ENCODE results near the gene SHISA4.
"Not testable (repeated sequence)": the region's sequence is repeated elsewhere in the genome, so short reads cannot be mapped to it uniquely, and the experiment has no call there.

Gene SHISA4

DNA sequence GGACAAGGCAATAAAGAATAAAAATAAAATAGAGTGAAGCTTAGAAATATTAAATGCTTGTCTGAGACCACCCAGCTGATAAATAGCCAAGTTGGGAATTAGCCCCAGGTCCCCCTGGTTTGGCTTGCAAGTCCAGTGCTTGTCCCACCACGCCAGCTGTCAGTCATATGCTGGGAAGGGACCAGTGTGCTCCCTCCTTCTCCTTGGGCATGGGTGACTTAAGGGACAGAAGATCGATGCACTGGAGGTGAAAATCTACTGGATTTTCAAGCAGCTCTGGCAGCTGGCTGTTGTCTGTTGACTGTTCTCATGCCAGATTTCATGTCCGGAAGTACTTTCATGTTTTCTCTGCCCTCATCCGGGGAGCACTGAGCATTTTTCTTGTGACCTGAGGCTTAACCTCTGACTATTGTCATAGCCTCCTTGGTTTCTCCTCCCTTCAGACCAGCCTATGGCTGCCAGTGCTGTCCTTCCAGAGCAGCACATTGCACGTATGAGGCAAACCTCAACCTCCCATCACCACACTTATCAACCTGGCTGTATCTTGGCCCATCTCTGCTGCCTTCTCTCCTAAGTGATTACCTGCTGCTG, 45.2 kb downstream of the SHISA4 start:
- DNase-seq, result no peak

DNA sequence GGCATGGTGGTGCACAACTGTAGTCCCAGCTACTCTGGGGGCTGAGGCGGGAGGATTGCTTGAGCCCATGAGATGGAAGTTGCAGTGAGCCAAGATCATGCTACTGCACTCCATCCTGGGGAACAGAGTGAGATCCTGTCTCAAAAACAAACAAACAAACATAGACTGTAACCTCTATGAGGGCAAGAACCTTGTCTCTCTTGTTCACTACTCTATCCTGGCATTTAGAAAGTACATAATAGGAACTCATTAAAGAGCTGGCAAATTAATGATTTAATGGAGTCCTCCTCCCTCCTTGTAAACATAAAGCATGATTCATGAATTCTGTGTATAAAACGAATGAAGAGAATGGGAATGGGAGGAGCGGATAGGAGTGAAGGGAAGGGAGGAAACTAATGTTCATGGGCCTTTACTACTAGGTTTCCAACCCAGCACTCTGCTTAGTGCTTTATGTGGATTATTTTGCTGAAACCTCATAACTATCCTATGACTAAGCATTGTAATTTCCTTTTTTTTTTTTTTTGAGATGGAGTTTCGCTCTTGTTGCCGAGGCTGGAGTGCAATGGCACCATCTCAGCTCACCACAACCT, 49.0 kb downstream of the SHISA4 start:
- no peak for DNase-seq

DNA sequence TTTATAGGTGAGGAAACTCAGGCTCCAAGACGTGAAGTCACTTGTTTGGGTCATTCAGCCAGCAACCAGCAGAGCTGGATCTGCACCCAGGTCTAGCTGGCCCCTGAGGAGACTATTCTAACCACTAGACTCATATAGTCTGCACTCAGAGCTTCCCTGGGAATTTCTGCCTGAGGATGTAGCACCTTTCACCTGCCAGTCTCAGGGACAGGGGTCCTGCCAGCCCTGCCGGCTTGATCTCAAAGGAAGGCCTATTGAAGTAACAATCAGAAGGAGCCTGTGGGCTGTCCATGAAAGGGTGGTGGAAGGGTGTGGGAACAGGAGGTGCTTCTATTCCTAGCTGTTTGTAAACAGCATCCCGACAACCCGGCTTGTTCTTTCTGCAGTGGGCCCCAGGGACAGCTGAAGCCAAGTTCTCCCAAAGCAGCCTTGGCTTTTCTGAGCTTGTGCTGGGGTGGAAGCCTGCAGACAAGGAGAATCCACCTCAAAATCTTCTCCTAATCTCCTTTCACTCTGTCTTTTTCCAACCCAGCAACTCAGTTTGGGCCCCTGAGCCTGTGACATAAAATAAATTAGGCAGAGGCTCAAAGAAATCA, 49.8 kb downstream of the SHISA4 start:
- no peak for DNase-seq

DNA sequence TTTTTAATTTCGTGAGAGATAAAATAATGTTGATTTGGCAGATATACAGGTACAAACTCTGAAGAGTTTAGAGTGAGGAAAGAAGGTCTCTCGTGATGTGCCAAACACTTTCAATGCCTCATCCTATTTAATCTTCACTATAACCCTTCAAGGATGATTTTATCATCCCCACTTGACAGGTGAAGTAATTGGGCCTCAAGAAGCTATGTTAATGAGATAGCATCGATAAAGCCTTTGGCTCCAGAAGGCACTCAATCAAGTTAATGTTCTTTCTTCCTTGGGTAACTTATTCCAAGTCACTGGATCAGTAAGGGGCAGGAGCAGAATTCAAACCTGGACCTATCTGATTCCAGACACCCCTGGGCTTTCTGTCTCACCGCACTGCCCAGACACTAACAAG, 50.5 kb downstream of the SHISA4 start:
- no peak for DNase-seq

DNA sequence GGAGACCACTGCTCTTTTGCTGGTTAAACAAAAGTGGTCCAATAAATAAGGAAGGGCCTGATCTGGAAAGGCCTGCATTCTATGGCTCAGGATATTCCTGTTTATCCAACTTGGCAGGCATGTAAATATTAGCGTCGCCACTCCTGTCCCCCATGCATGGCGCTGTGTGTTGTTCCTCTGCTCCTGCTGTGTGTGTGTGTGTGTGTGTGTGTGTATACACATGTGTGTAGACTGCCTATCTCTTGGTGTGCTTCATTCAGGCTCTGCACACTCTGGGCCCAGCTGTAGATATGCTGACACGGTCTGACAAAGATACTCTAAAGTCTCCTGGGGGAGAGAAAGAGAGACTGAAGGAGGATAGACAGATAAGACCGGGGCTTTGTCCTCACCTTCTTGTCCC, 50.9 kb downstream of the SHISA4 start:
- no peak for DNase-seq

DNA sequence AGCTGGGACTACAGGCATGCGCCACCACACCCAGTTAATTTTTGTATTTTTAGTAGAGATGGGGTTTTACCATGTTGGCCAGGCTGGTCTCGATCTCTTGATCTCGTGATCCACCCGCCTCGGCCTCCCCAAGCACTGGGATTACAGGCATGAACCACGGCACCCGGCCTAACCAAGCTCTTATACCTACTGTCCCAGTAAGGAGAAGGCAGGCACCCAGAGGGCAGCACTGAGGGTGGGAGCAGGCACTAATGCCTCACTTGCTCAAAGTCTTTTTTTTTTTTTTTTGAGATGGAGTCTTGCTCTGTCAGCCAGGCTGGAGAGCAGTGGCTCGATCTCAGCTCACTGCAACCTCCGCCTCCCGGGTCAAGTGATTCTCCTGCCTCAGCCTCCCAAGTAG, 51.6 kb downstream of the SHISA4 start:
- DNase-seq, result not testable (repeated sequence)

DNA sequence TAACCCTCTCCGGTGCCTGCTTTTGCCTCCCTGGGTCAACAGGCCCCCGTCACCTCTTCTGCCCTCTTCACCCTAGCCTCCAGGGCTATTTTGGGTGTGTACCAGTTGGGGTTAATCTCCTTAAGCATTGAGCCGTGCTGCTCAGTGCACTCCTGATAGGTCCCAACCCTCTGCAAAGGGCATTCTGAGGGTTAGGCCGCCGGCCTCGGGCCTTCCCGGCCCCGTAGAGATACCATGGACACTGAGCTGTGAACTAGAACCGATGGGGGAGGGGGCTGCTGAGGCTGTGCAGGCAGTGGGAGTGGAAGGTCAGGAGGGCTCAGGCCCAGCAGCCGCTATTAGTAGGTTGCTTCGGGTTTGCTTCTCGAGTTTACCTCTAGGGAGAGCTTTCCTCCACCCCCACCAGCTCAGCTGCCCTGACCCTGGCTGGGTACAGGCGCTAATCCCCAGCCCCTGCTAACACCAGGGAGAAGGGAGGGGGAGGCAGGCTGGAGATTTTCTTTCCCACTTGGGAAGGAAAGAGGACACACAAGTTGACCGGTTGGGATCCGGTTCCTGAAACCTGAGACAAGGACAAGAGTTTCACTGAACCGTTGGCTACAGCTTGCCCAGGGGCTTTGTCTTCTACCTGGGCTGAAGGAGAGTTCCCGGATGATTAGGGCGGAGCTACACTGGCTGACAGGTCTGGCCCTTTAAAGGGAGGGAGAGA, 52.9 kb downstream of the SHISA4 start:
- DNase-seq, result no peak

DNA sequence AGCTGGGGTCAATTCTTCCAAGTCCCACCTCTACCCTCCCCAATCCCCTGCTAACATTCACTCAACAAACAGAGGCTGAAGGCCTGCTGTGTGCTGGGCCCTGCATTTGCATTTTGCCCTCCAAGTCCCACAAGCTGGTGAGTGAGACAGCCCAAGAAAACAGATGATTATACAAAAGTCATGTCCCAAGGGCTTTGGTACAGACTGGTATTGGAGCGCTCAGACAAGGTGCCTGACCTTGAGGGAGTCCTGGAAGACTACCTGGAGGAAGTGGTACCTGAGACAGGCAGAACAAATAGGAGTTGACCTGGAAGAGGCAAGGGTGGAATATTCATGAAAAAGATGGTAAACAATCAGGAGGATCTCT, 53.4 kb downstream of the SHISA4 start:
- DNase-seq, result no peak
